Upper lobe of right lung (tissue), 1 donor: ENCODE results near the gene TMEM62. TPM values are rescaled to one million over a fixed set of nuclear protein-coding genes. Genes with fewer than 3 reads are reported as not detected.

ENCODE experiments used
- ATAC-seq: fragments of 200-7000 bp; cut with Tn5 transposase; one replicate; pipeline ENCODE4 v1.9.1; 2020; ENCODE audit warnings: mild to moderate bottlenecking, moderate library complexity
- DNase-seq: peaks from one replicate; pipeline ENCODE4 v3.0.0-alpha.2; 2020
- H3K27ac ChIP-seq: fragments of 200-600 bp; one replicate; pipeline ENCODE4 v1.8.0; 2022
- H3K27me3 ChIP-seq: fragments of 200-600 bp; one replicate; pipeline ENCODE4 v1.8.0; 2022; ENCODE audit warnings: mild to moderate bottlenecking
- H3K36me3 ChIP-seq: fragments of 200-600 bp; one replicate; pipeline ENCODE4 v1.8.0; 2022
- H3K4me1 ChIP-seq: fragments of 200-600 bp; one replicate; pipeline ENCODE4 v1.8.0; 2022
- H3K4me3 ChIP-seq: fragments of 200-600 bp; one replicate; pipeline ENCODE4 v1.8.0; 2022; ENCODE audit warnings: mild to moderate bottlenecking
- H3K9me3 ChIP-seq: fragments of 200-600 bp; one replicate; pipeline ENCODE4 v1.8.0; 2022
- CTCF ChIP-seq: fragments of 200-600 bp; IDR thresholded peaks from one replicate; pipeline ENCODE4 v1.8.0; 2022; ENCODE audit warnings: antibody characterized with exemption
- intact Hi-C: fragments of 100-400 bp; cut with DNase I; formaldehyde crosslinking; loops from one replicate; pipeline ENCODE4 v1.11.0; 2022
- long read RNA-seq: library from polyadenylated mRNA; unstranded; transcript quantifications from one replicate; pipeline ENCODE4 v2.0.0, GENCODE V29; 2021
- total RNA-seq: library from RNA; stranded (reverse); fragmentation: NEBNext Ultra II Directional; extraction: Animal tissue kit (Norgen Biotek cat#: 25700); gene quantifications from one replicate; pipeline ENCODE4 v1.2.1, GENCODE V29; 2021
- donor health status: DM: no; HTN: yes; CAD: no; lungs with severe emphysema.

Gene TMEM62
- 28.1 TPM for total RNA-seq
- long read RNA-seq, transcript TMEM62-201 (14 exons, 2,771 nt): major isoform, 7 of 19 reads
- long read RNA-seq, partial matches to known transcripts: 1 of 19 reads
- long read RNA-seq, other reads (novel, unspliced or antisense): 11 of 19 reads

GRCh38 chr15:43133430-43134156 lies at the start of gene TMEM62:
TMEM62 (plus strand) TSS chr15:43133586; CDS start chr15:43133803, 217 bp downstream.
- TF ChIP-seq CTCF: peak; percentile 4
- no peaks in the 10 kb centered on the region for H3K9me3 ChIP-seq
- H3K27ac ChIP-seq: peak within 1 kb of the TSS; percentile 86
- intact Hi-C loops: no loop called here
- peak; percentile 97 for ATAC-seq
- H3K4me1 ChIP-seq: peaks cover 13% of the 10 kb centered on the region
- peak within 1 kb of the TSS; percentile 76 for H3K4me3 ChIP-seq
- no peaks in the 10 kb centered on the region for H3K27me3 ChIP-seq
- DNase-seq: peak; percentile 95
- H3K36me3 ChIP-seq: peaks cover 20% of the 10 kb centered on the region

- no peak overlapping the region for H3K4me3 ChIP-seq
- peaks cover 48% of the 10 kb centered on the region for H3K36me3 ChIP-seq
- ATAC-seq (no peak), DNase-seq (no peak)
- H3K27ac ChIP-seq: no peak overlapping the region
- TF ChIP-seq CTCF: no peak
- intact Hi-C loops: no loop called here
- H3K9me3 ChIP-seq: no peaks in the 10 kb centered on the region
- no peaks in the 10 kb centered on the region for H3K4me1 ChIP-seq
- no peaks in the 10 kb centered on the region for H3K27me3 ChIP-seq
These were observed 47.5 kb upstream of the TMEM62 start for GRCh38 chr15:43085921-43086320.

GRCh38 chr15:43086551-43086950 lies 46.8 kb upstream of the TMEM62 start:
- no peaks in the 10 kb centered on the region for H3K9me3 ChIP-seq
- intact Hi-C loops: no loop called here
- no peak overlapping the region for H3K4me3 ChIP-seq
- peaks cover 42% of the 10 kb centered on the region for H3K36me3 ChIP-seq
- DNase-seq (no peak), ATAC-seq (no peak)
- TF ChIP-seq CTCF: no peak
- H3K27ac ChIP-seq: no peak overlapping the region
- H3K27me3 ChIP-seq: no peaks in the 10 kb centered on the region
- H3K4me1 ChIP-seq: no peaks in the 10 kb centered on the region

GRCh38 chr15:43091859-43092258 lies 41.5 kb upstream of the TMEM62 start:
- TF ChIP-seq CTCF: no peak
- no peaks in the 10 kb centered on the region for H3K27me3 ChIP-seq
- H3K4me1 ChIP-seq: peaks cover 12% of the 10 kb centered on the region
- no peak overlapping the region for H3K4me3 ChIP-seq
- ATAC-seq: no peak
- H3K9me3 ChIP-seq: no peaks in the 10 kb centered on the region
- no peak for DNase-seq
- H3K36me3 ChIP-seq: no peaks in the 10 kb centered on the region
- intact Hi-C loops: no loop called here
- no peak overlapping the region for H3K27ac ChIP-seq

- Histone ChIP-seq H3K4me1 (peaks cover 12% of the 10 kb centered on the region), H3K9me3 (no peaks in the 10 kb centered on the region), H3K4me3 (no peak overlapping the region), H3K27me3 (no peaks in the 10 kb centered on the region), H3K36me3 (no peaks in the 10 kb centered on the region), H3K27ac (no peak overlapping the region)
- ATAC-seq (peak; percentile 24), DNase-seq (no peak)
- no peak for TF ChIP-seq CTCF
- intact Hi-C loops: no loop called here
These were observed 40.4 kb upstream of the TMEM62 start for GRCh38 chr15:43093026-43093425.
